HEK293 (cell line): Measurements from ENCODE around the gene SMPD3.

Source experiments
- BCL6B ChIP-seq: fragments of 450-650 bp; formaldehyde crosslinking; IDR thresholded peaks from 2 replicates; pipeline ENCODE4 v1.5.1; 2017; ENCODE audit warnings: missing biosample characterization, missing genetic modification characterization
- EGR2 ChIP-seq: fragments of 450-650 bp; formaldehyde crosslinking; IDR thresholded peaks from 2 replicates; pipeline ENCODE4 v1.5.1; 2016; ENCODE audit warnings: low read depth, missing biosample characterization, missing genetic modification characterization
- PRDM1 ChIP-seq: fragments of 450-650 bp; formaldehyde crosslinking; IDR thresholded peaks from 2 replicates; pipeline ENCODE4; 2016; ENCODE audit warnings: missing biosample characterization, missing genetic modification characterization
- PRDM10 ChIP-seq: fragments of 450-650 bp; formaldehyde crosslinking; IDR thresholded peaks from 2 replicates; pipeline ENCODE4 v1.5.1; 2016; ENCODE audit warnings: missing biosample characterization, missing genetic modification characterization
- SP7 ChIP-seq: fragments of 450-650 bp; formaldehyde crosslinking; IDR thresholded peaks from 2 replicates; pipeline ENCODE4 v1.5.1; 2016; ENCODE audit warnings: missing biosample characterization, missing genetic modification characterization
- YY1 ChIP-seq: fragments of 450-650 bp; formaldehyde crosslinking; IDR thresholded peaks from 2 replicates; pipeline ENCODE4 v1.5.1; 2018; ENCODE audit warnings: missing biosample characterization, missing genetic modification characterization
- ZBTB48 ChIP-seq: fragments of 450-650 bp; formaldehyde crosslinking; IDR thresholded peaks from 2 replicates; pipeline ENCODE4 v1.5.1; 2016; ENCODE audit warnings: missing biosample characterization, missing genetic modification characterization
- ZFHX2 ChIP-seq: fragments of 450-650 bp; formaldehyde crosslinking; conservative IDR thresholded peaks from 2 replicates; pipeline ENCODE4 v1.5.1; 2016; ENCODE audit warnings: missing biosample characterization, missing genetic modification characterization
- ZNF174 ChIP-seq: fragments of 450-650 bp; formaldehyde crosslinking; IDR thresholded peaks from 2 replicates; pipeline ENCODE4 v1.5.0; 2017; ENCODE audit warnings: missing biosample characterization, mild to moderate bottlenecking, missing genetic modification characterization
- ZNF175 ChIP-seq: fragments of 450-650 bp; formaldehyde crosslinking; IDR thresholded peaks from 2 replicates; pipeline ENCODE4 v1.5.1; 2016; ENCODE audit warnings: missing biosample characterization, missing genetic modification characterization
- ZNF280D ChIP-seq: fragments of 450-650 bp; formaldehyde crosslinking; IDR thresholded peaks from 2 replicates; pipeline ENCODE4 v1.5.1; 2016; ENCODE audit warnings: missing biosample characterization, missing genetic modification characterization
- ZNF324 ChIP-seq: fragments of 450-650 bp; formaldehyde crosslinking; IDR thresholded peaks from 2 replicates; pipeline ENCODE4 v1.5.1; 2016; ENCODE audit warnings: missing biosample characterization, missing genetic modification characterization
- ZNF335 ChIP-seq: fragments of 450-650 bp; formaldehyde crosslinking; conservative IDR thresholded peaks from 2 replicates; pipeline ENCODE4 v1.5.1; 2016; ENCODE audit warnings: missing biosample characterization, missing genetic modification characterization
- ZNF37A ChIP-seq: fragments of 450-650 bp; IDR thresholded peaks from 2 replicates; pipeline ENCODE4 v1.5.1; 2018; ENCODE audit warnings: missing biosample characterization, missing genetic modification characterization
- ZNF391 ChIP-seq: fragments of 450-650 bp; formaldehyde crosslinking; IDR thresholded peaks from 2 replicates; pipeline ENCODE4 v1.5.1; 2016; ENCODE audit warnings: low read depth, missing biosample characterization, missing genetic modification characterization, borderline replicate concordance
- ZNF398 ChIP-seq: fragments of 450-650 bp; formaldehyde crosslinking; IDR thresholded peaks from 2 replicates; pipeline ENCODE4 v1.5.1; 2017; ENCODE audit warnings: missing biosample characterization, missing genetic modification characterization
- ZNF513 ChIP-seq: fragments of 450-650 bp; IDR thresholded peaks from 2 replicates; pipeline ENCODE4 v1.5.1; 2018; ENCODE audit warnings: missing biosample characterization, missing genetic modification characterization
- ZNF561 ChIP-seq: fragments of 450-650 bp; IDR thresholded peaks from 2 replicates; pipeline ENCODE4 v1.5.1; 2018; ENCODE audit warnings: missing biosample characterization, missing genetic modification characterization, borderline replicate concordance
- ZNF600 ChIP-seq: fragments of 450-650 bp; formaldehyde crosslinking; IDR thresholded peaks from 2 replicates; pipeline ENCODE4 v1.5.1; 2016; ENCODE audit warnings: missing biosample characterization, missing genetic modification characterization
- ZNF610 ChIP-seq: fragments of 450-650 bp; formaldehyde crosslinking; IDR thresholded peaks from 2 replicates; pipeline ENCODE4 v1.5.1; 2016; ENCODE audit warnings: missing biosample characterization, missing genetic modification characterization, borderline replicate concordance
- ZNF629 ChIP-seq: fragments of 450-650 bp; formaldehyde crosslinking; IDR thresholded peaks from 2 replicates; pipeline ENCODE4 v1.5.1; 2017; ENCODE audit warnings: missing biosample characterization, missing genetic modification characterization
- ZNF660 ChIP-seq: fragments of 450-650 bp; IDR thresholded peaks from 2 replicates; pipeline ENCODE4 v1.5.1; 2018; ENCODE audit warnings: missing biosample characterization, mild to moderate bottlenecking, missing genetic modification characterization
- ZNF692 ChIP-seq: fragments of 450-650 bp; formaldehyde crosslinking; IDR thresholded peaks from 2 replicates; pipeline ENCODE4 v1.5.1; 2016; ENCODE audit warnings: missing biosample characterization, missing genetic modification characterization
- ZSCAN16 ChIP-seq: fragments of 450-650 bp; formaldehyde crosslinking; IDR thresholded peaks from 2 replicates; pipeline ENCODE4 v1.5.1; 2016; ENCODE audit warnings: missing biosample characterization, missing genetic modification characterization
- ZSCAN30 ChIP-seq: fragments of 450-650 bp; IDR thresholded peaks from 2 replicates; pipeline ENCODE4 v1.5.1; 2018; ENCODE audit warnings: missing biosample characterization, mild to moderate bottlenecking, missing genetic modification characterization, moderate library complexity
- ZXDB ChIP-seq: fragments of 450-650 bp; formaldehyde crosslinking; IDR thresholded peaks from 2 replicates; pipeline ENCODE4 v1.5.1; 2016; ENCODE audit warnings: missing biosample characterization, missing genetic modification characterization

Gene SMPD3

GRCh38 chr16:68310774-68311511, 137.4 kb downstream of the SMPD3 start, which contains the start of the genes PRMT7 and SLC7A6OS (continued):
- TF ChIP-seq ZNF174 (tag by site-specific recombination) (no peak), ZFHX2 (tag by site-specific recombination) (peak; percentile 35; the same call in 1 of the 2 replicates), ZNF391 (peak; percentile 50; the same call in 1 of the 2 replicates), ZNF280D (tag by site-specific recombination) (no peak), ZBTB48 (tag by site-specific recombination) (peak; percentile 7; the same call in 1 of the 2 replicates), ZNF398 (peak; percentile 93), EGR2 (tag by site-specific recombination) (peak; percentile 49), ZNF324 (tag by site-specific recombination) (no peak), ZNF513 (tag by site-specific recombination) (no peak), ZNF561 (tag by site-specific recombination) (peak; percentile 81; the same call in 1 of the 2 replicates), ZNF692 (tag by site-specific recombination) (peak; percentile 84; the same call in 1 of the 2 replicates), ZNF629 (peak; percentile 40; the same call in 1 of the 2 replicates), SP7 (tag by site-specific recombination) (peak; percentile 59; the same call in 1 of the 2 replicates), ZNF660 (peak; percentile 81), ZSCAN16 (no peak), ZNF610 (tag by site-specific recombination) (peak; percentile 27; the same call in 1 of the 2 replicates), ZNF175 (tag by site-specific recombination) (no peak), PRDM1 (no peak), ZNF335 (tag by site-specific recombination) (peak; percentile 92), ZSCAN30 (peak; percentile 28; the same call in 1 of the 2 replicates), PRDM10 (peak; percentile 81), YY1 (tag by site-specific recombination) (peak; percentile 83; the same call in 1 of the 2 replicates), ZNF600 (tag by site-specific recombination) (peak; percentile 6; the same call in 1 of the 2 replicates), ZNF37A (no peak), BCL6B (no peak), ZXDB (tag by site-specific recombination) (peak; percentile 76)
